Activated naive CD4-positive, alpha-beta T cell treated with anti-CD3 and anti-CD28 coated beads, Interleukin-2, amount 50 U/mL, for 24 hours (primary cell): ENCODE measurements around the gene AP3S1.
"Not testable (repeated sequence)": the region's sequence is repeated elsewhere in the genome, so short reads cannot be mapped to it uniquely, and the experiment has no call there.

Source experiments
- H3K27ac Mint-ChIP-seq: one replicate; pipeline ENCODE4 v1.8.0; 2021; ENCODE audit warnings: mild to moderate bottlenecking, mixed read lengths
- H3K27me3 Mint-ChIP-seq: one replicate; pipeline ENCODE4 v1.8.0; 2021; ENCODE audit warnings: mixed read lengths
- H3K36me3 Mint-ChIP-seq: one replicate; pipeline ENCODE4 v1.8.0; 2021; ENCODE audit warnings: mixed read lengths
- H3K4me1 Mint-ChIP-seq: one replicate; pipeline ENCODE4 v1.8.0; 2021; ENCODE audit warnings: mixed read lengths
- H3K4me3 Mint-ChIP-seq: one replicate; pipeline ENCODE4 v1.8.0; 2021; ENCODE audit warnings: mild to moderate bottlenecking, mixed read lengths
- H3K9me3 Mint-ChIP-seq: one replicate; pipeline ENCODE4 v1.8.0; 2021; ENCODE audit warnings: mixed read lengths

AP3S1 gene

DNA sequence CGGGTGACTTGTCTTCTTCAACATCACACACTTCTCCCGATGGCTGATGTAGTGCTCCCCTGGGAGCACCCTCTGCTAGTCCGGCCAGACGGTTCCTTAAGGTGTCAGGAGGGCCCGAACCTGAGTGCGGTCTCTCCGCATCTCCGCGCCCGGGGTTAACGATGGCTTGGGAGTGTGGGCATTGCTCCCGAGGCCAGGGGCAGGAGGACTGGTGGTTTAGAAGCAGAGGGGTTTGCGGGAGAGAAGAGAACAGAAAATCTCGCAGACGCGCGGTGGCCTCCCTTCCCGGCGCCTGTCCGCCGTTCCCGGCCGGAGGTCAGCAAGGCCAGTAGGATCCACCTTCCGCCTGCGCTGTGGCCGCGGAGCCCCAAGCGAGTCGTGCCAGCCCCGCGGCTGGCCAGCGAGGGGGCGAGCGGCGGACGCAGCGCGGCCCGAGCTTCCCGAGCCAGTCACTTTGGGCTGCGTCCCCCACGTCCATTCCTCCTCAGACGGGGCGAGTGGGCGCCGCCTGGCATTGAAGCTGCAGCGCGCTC is 26.0 kb upstream of the AP3S1 start:
- no peaks in the 10 kb centered on the region for H3K9me3 Mint-ChIP-seq

DNA sequence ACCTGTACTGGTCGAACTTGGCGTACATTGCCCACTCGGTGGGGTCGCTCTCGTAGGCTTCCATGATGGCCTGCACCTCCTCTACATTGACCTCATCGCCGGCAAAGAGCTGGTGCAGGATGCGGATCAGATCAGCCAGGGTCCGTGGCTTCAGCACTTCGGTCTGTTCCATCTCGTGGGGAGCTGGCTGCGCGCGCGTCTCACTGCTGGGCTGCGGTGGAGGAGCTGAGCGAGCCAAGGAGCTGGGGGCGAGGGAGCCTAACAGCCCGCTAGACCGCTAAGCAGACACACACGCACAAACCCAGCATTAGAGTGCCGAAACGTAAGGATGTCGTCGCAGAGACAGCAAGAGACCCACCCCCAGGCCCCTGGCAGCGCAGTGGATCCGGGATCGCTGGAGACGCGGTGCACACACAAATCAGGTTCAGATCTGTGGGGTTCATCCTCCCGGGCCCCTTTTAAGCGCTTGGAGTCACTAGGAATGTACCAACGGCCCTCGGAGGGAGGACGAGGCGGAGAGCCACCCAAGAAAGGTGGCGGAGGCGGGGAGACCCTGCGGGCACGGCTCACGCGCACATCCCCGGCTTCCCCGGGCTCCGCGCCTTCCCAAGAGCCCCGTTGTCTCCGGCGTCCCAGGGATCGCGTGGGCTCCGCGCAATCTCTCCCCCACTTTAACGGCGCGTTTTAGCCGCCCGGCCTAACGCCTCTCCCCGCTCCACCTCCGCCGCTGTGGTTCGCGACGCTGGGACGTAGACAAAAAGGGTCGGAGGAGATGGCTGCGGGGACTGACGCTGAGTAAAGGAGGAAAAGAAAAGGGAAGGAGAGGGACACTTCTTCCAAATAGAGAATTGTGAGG is 25.3 kb upstream of the AP3S1 start, which contains the start of gene CDO1:
Gene CDO1, minus strand, starts transcription at position 434 of the 856 bp plus-strand sequence. Its CDS starts 262 bp downstream, at position 172.
- H3K36me3 Mint-ChIP-seq = no peaks in the 10 kb centered on the region
- H3K4me3 Mint-ChIP-seq = peak within 1 kb of the TSS; percentile 83
- H3K27ac Mint-ChIP-seq = no peak within 1 kb of the TSS
- no peaks in the 10 kb centered on the region for H3K9me3 Mint-ChIP-seq
- H3K4me1 Mint-ChIP-seq = peaks cover 12% of the 10 kb centered on the region
- peaks cover 59% of the 10 kb centered on the region for H3K27me3 Mint-ChIP-seq

More for the DNA sequence above, 26.0 kb upstream of the AP3S1 start:
- Mint-ChIP-seq H3K27ac (no peak overlapping the region), H3K4me3 (peak overlapping the region; percentile 56), H3K4me1 (peaks cover 12% of the 10 kb centered on the region), H3K36me3 (no peaks in the 10 kb centered on the region), H3K27me3 (peaks cover 60% of the 10 kb centered on the region)

- no peak overlapping the region for H3K27ac Mint-ChIP-seq
- no peaks in the 10 kb centered on the region for H3K36me3 Mint-ChIP-seq
- H3K27me3 Mint-ChIP-seq = peaks cover 56% of the 10 kb centered on the region
- H3K4me3 Mint-ChIP-seq = no peak overlapping the region
- H3K9me3 Mint-ChIP-seq = no peaks in the 10 kb centered on the region
- H3K4me1 Mint-ChIP-seq = peaks cover 12% of the 10 kb centered on the region
These were observed 24.3 kb upstream of the AP3S1 start for GRCh38 chr5:115817386-115817785.

- Mint-ChIP-seq H3K27ac (no peak overlapping the region), H3K9me3 (no peaks in the 10 kb centered on the region), H3K36me3 (peaks cover under 1% of the 10 kb centered on the region), H3K4me1 (peaks cover 12% of the 10 kb centered on the region), H3K27me3 (peaks cover 50% of the 10 kb centered on the region), H3K4me3 (no peak overlapping the region)
These were observed 22.9 kb upstream of the AP3S1 start for GRCh38 chr5:115818821-115819220.

DNA sequence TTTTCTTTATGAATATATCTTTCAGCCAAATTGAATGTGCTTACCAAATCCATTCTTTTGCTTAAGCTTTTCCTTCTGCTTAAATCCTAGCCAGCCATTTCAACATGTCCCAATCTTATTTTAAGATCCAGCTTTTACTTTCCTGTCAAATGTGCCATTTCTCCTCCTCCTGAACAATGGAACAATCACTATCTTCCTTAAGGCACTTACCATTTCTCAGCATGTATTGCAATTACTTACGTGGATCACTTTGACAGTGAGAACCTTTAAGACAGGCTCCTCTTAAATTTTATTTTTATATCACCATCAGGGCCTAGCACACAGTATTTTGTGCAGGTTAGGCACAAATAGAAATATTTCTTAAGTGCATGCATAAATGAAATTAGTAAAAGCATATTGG is 20.9 kb upstream of the AP3S1 start:
- Mint-ChIP-seq H3K27ac (no peak overlapping the region), H3K9me3 (peaks cover 8% of the 10 kb centered on the region), H3K36me3 (peaks cover 1% of the 10 kb centered on the region), H3K4me3 (no peak overlapping the region), H3K4me1 (peaks cover 4% of the 10 kb centered on the region), H3K27me3 (peaks cover 34% of the 10 kb centered on the region)

DNA sequence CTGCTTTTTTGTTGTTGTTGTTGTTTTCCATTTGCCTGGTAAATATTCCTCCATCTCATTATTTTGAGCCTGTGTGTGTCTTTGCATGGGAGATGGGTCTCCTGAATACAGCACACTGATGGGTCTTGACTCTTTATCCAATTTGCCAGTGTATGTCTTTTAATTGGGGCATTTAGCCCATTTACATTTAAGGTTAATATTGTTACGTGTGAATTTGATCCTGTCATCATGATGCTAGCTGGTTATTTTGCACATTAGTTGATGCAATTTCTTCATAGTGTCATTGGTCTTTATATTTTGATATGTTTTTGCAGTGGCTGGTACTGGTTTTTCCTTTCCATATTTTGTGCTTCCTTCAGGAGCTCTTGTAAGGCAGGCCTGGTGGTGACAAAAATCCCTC is 16.8 kb upstream of the AP3S1 start:
- H3K27ac Mint-ChIP-seq, H3K27me3 Mint-ChIP-seq, H3K4me3 Mint-ChIP-seq, H3K9me3 Mint-ChIP-seq, H3K4me1 Mint-ChIP-seq: not testable (repeated sequence)
- peaks cover 11% of the 10 kb centered on the region for H3K36me3 Mint-ChIP-seq

GRCh38 chr5:115825948-115826347 is 15.8 kb upstream of the AP3S1 start:
- Mint-ChIP-seq H3K36me3 (peaks cover 11% of the 10 kb centered on the region), H3K4me1 (peaks cover under 1% of the 10 kb centered on the region), H3K27ac (no peak overlapping the region), H3K27me3 (peaks cover 4% of the 10 kb centered on the region), H3K4me3 (no peak overlapping the region), H3K9me3 (peaks cover 8% of the 10 kb centered on the region)

GRCh38 chr5:115829913-115830312 is 11.8 kb upstream of the AP3S1 start:
- Mint-ChIP-seq H3K27me3 (no peaks in the 10 kb centered on the region), H3K27ac (no peak overlapping the region), H3K9me3 (peaks cover 4% of the 10 kb centered on the region), H3K4me1 (peaks cover 19% of the 10 kb centered on the region), H3K36me3 (peaks cover 17% of the 10 kb centered on the region), H3K4me3 (no peak overlapping the region)

GRCh38 chr5:115831163-115831768 is 10.5 kb upstream of the AP3S1 start:
- no peak overlapping the region for H3K4me3 Mint-ChIP-seq
- peaks cover 21% of the 10 kb centered on the region for H3K36me3 Mint-ChIP-seq
- H3K27ac Mint-ChIP-seq = peak overlapping the region; percentile 1
- H3K4me1 Mint-ChIP-seq = peaks cover 25% of the 10 kb centered on the region
- H3K9me3 Mint-ChIP-seq = no peaks in the 10 kb centered on the region
- no peaks in the 10 kb centered on the region for H3K27me3 Mint-ChIP-seq

GRCh38 chr5:115835481-115835880 is 6.3 kb upstream of the AP3S1 start:
- no peak overlapping the region for H3K4me3 Mint-ChIP-seq
- H3K27ac Mint-ChIP-seq = peak overlapping the region; percentile 89
- H3K4me1 Mint-ChIP-seq = peaks cover 60% of the 10 kb centered on the region
- H3K36me3 Mint-ChIP-seq = peaks cover 19% of the 10 kb centered on the region
- H3K27me3 Mint-ChIP-seq = no peaks in the 10 kb centered on the region
- no peaks in the 10 kb centered on the region for H3K9me3 Mint-ChIP-seq

- Mint-ChIP-seq H3K27ac (peak overlapping the region; percentile 46), H3K4me1 (peaks cover 55% of the 10 kb centered on the region), H3K27me3 (no peaks in the 10 kb centered on the region), H3K9me3 (no peaks in the 10 kb centered on the region), H3K4me3 (peak overlapping the region; percentile 98), H3K36me3 (peaks cover 14% of the 10 kb centered on the region)
These were observed 2.7 kb upstream of the AP3S1 start for GRCh38 chr5:115838885-115839518.

- Mint-ChIP-seq H3K4me3 (peak overlapping the region; percentile 98), H3K27me3 (no peaks in the 10 kb centered on the region), H3K4me1 (peaks cover 63% of the 10 kb centered on the region), H3K27ac (peak overlapping the region; percentile 100), H3K9me3 (no peaks in the 10 kb centered on the region), H3K36me3 (peaks cover 8% of the 10 kb centered on the region)
These were observed 862 bp upstream of the AP3S1 start for GRCh38 chr5:115840873-115841272.

GRCh38 chr5:115842089-115842935 is 577 bp downstream of the AP3S1 start:
- Mint-ChIP-seq H3K4me3 (peak overlapping the region; percentile 98), H3K27ac (peak overlapping the region; percentile 93), H3K9me3 (no peaks in the 10 kb centered on the region), H3K4me1 (peaks cover 58% of the 10 kb centered on the region), H3K27me3 (no peaks in the 10 kb centered on the region), H3K36me3 (peaks cover 4% of the 10 kb centered on the region)

- Mint-ChIP-seq H3K9me3 (no peaks in the 10 kb centered on the region), H3K27me3 (no peaks in the 10 kb centered on the region)
These were observed 1.2 kb downstream of the AP3S1 start for GRCh38 chr5:115842952-115843351.

More at GRCh38 chr5:115842952-115843351, 1.2 kb downstream of the AP3S1 start:
- Mint-ChIP-seq H3K36me3 (no peaks in the 10 kb centered on the region), H3K4me3 (peak overlapping the region; percentile 98), H3K4me1 (peaks cover 53% of the 10 kb centered on the region), H3K27ac (peak overlapping the region; percentile 93)
